Measurements from ENCODE around the gene IRX2. TPM values are rescaled to one million over a fixed set of nuclear protein-coding genes. Genes with fewer than 3 reads are reported as not detected.

The IRX2 gene
- total and polyA plus RNA-seq, 10 of the 15 experiments (the other 5 are each of a cell fraction or from before 2014, with no cell fraction given), result not detected

- no peaks in the 10 kb centered on the region for H3K79me2 ChIP-seq (ENCODE audit: control insufficient read depth, insufficient read depth, low read length)
- RAD21 ChIA-PET (ENCODE audit: unreplicated experiment), result no interaction called here
- intact Hi-C loops (cut with micrococcal nuclease; ENCODE audit: unreplicated experiment) (no loop called here), in situ Hi-C loops (cut with MboI) (no loop called here)
- no peak overlapping the region for H3K4me2 ChIP-seq (ENCODE audit: control insufficient read depth, insufficient read depth)
- SMC1A ChIA-PET (ENCODE audit: uncharacterized antibody, unreplicated experiment), result no interaction called here
- POLR2A ChIA-PET, result no interaction called here
- no TSS peak for BruUV-seq (replicated peaks)
- H4K20me1 ChIP-seq (ENCODE audit: control insufficient read depth, insufficient read depth), result no peaks in the 10 kb centered on the region
- H3K9ac ChIP-seq (ENCODE audit: control insufficient read depth, insufficient read depth, low read length), result no peak overlapping the region
- H3K27me3 ChIP-seq (replicated peaks in 1 of 2; ENCODE audit: control insufficient read depth in 2 of 2, insufficient read depth in 2 of 2, low read length in 1 of 2), result no peaks in the 10 kb centered on the region
- FAIRE-seq (no peak), ATAC-seq (no peak), DNase-seq (ENCODE audit: low read depth, low spot score) (no peak)
- H3K36me3 ChIP-seq (ENCODE audit: control insufficient read depth in 2 of 2, insufficient read depth in 2 of 2, low read length in 1 of 2), result no peaks in the 10 kb centered on the region
- WGBS (ENCODE audit: insufficient coverage, insufficient replicate concordance, low lambda C conversion rate, missing lambda C conversion rate), result 89% methylated on average over 30 of the region's 110 CpGs
- CTCF ChIA-PET, result no interaction called here
- peaks cover 2% of the 10 kb centered on the region; the same call in 2 of the 3 replicates for H3K9me3 ChIP-seq (replicated peaks; ENCODE audit: control insufficient read depth, insufficient read depth, low read length)
- no peak overlapping the region for H3K4me3 ChIP-seq
- TF ChIP-seq FOXK2 (IDR thresholded peaks at IDR 0.05), result no peak
- TF ChIP-seq, protein P1, sequence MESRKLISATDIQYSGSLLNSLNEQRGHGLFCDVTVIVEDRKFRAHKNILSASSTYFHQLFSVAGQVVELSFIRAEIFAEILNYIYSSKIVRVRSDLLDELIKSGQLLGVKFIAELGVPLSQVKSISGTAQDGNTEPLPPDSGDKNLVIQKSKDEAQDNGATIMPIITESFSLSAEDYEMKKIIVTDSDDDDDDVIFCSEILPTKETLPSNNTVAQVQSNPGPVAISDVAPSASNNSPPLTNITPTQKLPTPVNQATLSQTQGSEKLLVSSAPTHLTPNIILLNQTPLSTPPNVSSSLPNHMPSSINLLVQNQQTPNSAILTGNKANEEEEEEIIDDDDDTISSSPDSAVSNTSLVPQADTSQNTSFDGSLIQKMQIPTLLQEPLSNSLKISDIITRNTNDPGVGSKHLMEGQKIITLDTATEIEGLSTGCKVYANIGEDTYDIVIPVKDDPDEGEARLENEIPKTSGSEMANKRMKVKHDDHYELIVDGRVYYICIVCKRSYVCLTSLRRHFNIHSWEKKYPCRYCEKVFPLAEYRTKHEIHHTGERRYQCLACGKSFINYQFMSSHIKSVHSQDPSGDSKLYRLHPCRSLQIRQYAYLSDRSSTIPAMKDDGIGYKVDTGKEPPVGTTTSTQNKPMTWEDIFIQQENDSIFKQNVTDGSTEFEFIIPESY (IDR thresholded peaks at IDR 0.05), result no peak
- TF ChIP-seq CBX5 (IDR thresholded peaks at IDR 0.05; ENCODE audit: low read depth), result no peak
- no peak for TF ChIP-seq KAT2A (conservative IDR thresholded peaks at IDR 0.05; ENCODE audit: control insufficient read depth, low read depth, low read length)
- TF ChIP-seq HDAC6 (IDR thresholded peaks at IDR 0.05; ENCODE audit: unreplicated experiment), result no peak
- no peak overlapping the region for H2AFZ ChIP-seq (ENCODE audit: control insufficient read depth, low read depth, low read length)
- H3K4me1 ChIP-seq (ENCODE audit: control insufficient read depth, insufficient read depth, low read length), result no peaks in the 10 kb centered on the region
- H3K27ac ChIP-seq (ENCODE audit: control insufficient read depth, insufficient read depth), result no peak overlapping the region
Measured at GRCh38 chr5:2750758-2751464, 566 bp downstream of the IRX2 start.
